Activated CD4-positive, alpha-beta T cell treated with anti-CD3 and anti-CD28 coated beads, Interleukin-2, amount 10 ng/mL, durations not matched to agents 24 days and 14 days (primary cell): ENCODE results near the gene ADCYAP1R1. TPM values are rescaled to one million over a fixed set of nuclear protein-coding genes. Genes with fewer than 3 reads are reported as not detected.

Experiments used
- DNase-seq: peaks from one replicate; pipeline ENCODE4 v3.0.0; 2022
- H3K27ac Mint-ChIP-seq: one replicate; pipeline ENCODE4 v1.8.0; 2022; ENCODE audit warnings: mild to moderate bottlenecking, mixed read lengths
- H3K27me3 Mint-ChIP-seq: one replicate; pipeline ENCODE4 v1.8.0; 2022; ENCODE audit warnings: mixed read lengths
- H3K36me3 Mint-ChIP-seq: one replicate; pipeline ENCODE4 v1.8.0; 2022; ENCODE audit warnings: low read depth, mild to moderate bottlenecking, mixed read lengths
- H3K4me1 Mint-ChIP-seq: one replicate; pipeline ENCODE4 v1.8.0; 2021; ENCODE audit warnings: mixed read lengths
- H3K4me3 Mint-ChIP-seq: one replicate; pipeline ENCODE4 v1.8.0; 2022; ENCODE audit warnings: mild to moderate bottlenecking, moderate library complexity, mixed read lengths
- H3K9me3 Mint-ChIP-seq: one replicate; pipeline ENCODE4 v1.8.0; 2021; ENCODE audit warnings: mixed read lengths
- intact Hi-C: fragments of 100-400 bp; cut with micrococcal nuclease; formaldehyde crosslinking; loops from one replicate; pipeline ENCODE4 v1.15.1; 2023
- total RNA-seq: library from RNA; stranded (reverse); gene quantifications from 2 replicates; pipeline ENCODE4 v1.2.3, GENCODE V29; 2022

The ADCYAP1R1 gene
- total RNA-seq, 1 donor from 2014 or later = not detected

DNA sequence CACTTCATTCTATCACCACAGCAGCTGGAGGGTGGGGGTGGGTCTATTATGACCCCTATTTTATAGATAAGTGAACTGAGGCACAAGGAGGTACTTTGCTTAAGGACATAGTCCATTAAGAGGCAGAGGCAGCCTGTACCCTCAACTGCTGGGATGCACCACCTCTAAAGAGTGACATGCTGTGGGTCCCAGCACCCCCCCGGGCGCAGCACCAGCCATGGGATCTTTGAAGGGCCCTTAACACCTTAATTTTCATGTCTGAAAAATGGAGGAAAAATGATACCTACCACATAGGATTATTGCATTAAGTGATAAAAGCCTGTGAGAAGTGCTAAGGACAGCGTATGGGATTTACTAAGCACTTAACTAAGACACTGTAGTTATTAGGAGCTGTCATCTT is 15.4 kb downstream of the ADCYAP1R1 start:
- Mint-ChIP-seq H3K27ac (no peak overlapping the region), H3K4me3 (no peak overlapping the region), H3K4me1 (no peaks in the 10 kb centered on the region), H3K36me3 (no peaks in the 10 kb centered on the region), H3K27me3 (no peaks in the 10 kb centered on the region), H3K9me3 (no peaks in the 10 kb centered on the region)
- intact Hi-C loops = no loop called here
- no peak for DNase-seq

DNA sequence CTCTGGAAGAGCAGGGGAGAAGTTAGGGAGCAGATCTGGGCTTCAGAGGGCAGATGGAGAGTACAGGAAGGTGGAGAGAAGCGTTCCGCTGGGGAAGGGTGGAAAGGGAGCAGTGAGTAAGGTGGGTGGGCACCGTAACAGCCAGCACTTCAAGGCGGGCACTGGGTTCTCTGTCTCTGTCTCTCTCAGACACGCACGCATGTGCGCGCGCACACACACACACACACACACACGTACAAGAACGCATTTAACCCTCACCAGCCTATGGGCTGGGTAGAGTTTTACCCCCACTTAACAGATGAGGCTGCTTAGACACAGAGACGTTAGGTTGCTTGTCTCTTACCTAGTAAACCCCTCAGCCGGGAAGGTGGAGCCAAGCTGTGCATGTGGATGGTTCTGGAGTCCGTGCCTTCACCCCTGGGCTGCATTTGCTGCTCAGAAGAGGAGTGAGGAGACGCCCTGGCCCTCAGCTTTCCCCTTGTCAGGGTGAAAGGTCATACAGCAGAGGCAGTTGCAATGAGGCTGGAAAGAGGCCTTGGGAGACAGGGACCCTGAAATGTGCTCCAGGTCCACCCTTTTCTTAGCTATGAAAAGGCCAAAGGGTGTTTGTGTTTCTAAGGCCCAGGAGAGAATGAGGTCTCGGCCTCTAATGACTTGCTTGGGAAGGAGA is 16.0 kb downstream of the ADCYAP1R1 start:
- Mint-ChIP-seq H3K4me3 (no peak overlapping the region), H3K9me3 (no peaks in the 10 kb centered on the region), H3K36me3 (no peaks in the 10 kb centered on the region), H3K27me3 (no peaks in the 10 kb centered on the region), H3K4me1 (no peaks in the 10 kb centered on the region), H3K27ac (no peak overlapping the region)
- DNase-seq = no peak
- intact Hi-C loops = no loop called here

DNA sequence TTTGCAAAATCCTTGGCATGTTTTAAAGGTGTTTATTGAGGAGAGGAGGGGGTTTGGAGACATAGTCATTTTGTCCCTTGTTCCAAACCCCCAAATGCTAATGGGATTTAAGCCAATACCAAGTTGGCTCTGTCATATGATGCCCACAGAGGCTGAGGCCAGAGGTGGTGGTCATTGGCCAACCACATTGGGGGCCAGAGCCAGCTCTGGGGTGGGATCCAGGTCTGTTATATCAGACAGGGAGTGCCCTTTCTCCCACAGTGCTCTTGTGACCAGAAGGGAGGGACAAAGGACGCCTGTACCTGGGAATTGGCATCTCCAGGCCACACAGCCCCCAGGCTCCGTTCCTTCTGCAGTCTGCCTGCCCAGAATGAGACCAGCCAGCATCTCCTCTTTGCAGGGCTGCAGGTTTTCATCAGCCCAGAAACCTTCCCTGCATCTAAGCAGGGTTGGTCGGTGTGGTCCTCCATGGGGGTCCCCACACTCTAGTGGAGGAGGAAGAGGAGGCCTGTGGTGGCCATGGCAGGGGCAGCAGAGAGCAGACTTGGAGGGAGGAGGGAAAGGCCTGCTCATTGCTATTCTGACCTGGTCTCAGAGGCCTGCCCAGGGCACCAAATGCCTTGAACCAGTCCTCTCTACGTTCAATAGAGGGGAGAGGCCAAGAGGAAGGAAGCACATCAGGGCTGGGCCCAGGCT is 17.9 kb downstream of the ADCYAP1R1 start:
- intact Hi-C loops = no loop called here
- no peaks in the 10 kb centered on the region for H3K4me1 Mint-ChIP-seq
- H3K4me3 Mint-ChIP-seq = no peak overlapping the region

DNA sequence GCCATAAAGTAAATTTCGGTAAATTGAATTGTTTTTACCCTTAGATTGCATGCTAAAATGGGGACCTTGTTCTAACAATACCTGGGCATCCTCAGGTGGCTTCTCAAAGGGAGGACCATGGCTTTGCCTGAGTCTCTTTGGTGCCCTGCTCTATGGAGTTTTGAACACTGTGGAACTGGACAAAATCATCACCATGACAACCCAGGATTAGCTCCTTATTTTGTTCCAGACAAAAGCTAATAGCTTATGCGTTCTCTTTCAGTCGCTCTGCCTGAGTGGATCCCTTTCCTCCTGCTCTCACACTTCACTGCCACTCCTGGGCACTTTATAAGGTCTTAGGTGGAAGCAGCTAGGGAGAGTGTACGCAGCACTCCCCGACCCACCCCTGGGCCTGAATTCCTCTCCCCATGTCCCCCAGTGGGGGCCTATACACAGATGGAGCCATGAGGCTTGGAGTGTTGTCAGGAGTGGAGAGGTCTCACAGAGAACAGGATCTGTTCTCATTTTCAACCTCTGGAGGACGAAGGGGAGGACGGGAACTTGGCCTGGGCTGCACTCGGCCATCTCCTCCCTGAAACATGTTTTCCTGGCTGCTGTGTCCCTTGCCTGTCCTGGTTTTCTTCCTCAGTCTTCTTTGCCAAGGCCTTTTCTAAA is 19.0 kb downstream of the ADCYAP1R1 start:
- H3K9me3 Mint-ChIP-seq = no peaks in the 10 kb centered on the region
- no peak overlapping the region for H3K27ac Mint-ChIP-seq
- no peaks in the 10 kb centered on the region for H3K36me3 Mint-ChIP-seq
- H3K4me1 Mint-ChIP-seq = no peaks in the 10 kb centered on the region
- intact Hi-C loops = no loop called here
- H3K4me3 Mint-ChIP-seq = no peak overlapping the region
- H3K27me3 Mint-ChIP-seq = no peaks in the 10 kb centered on the region
- DNase-seq = no peak

More for the DNA sequence above, 17.9 kb downstream of the ADCYAP1R1 start:
- Mint-ChIP-seq H3K27ac (no peak overlapping the region), H3K27me3 (no peaks in the 10 kb centered on the region), H3K9me3 (no peaks in the 10 kb centered on the region), H3K36me3 (no peaks in the 10 kb centered on the region)
- no peak for DNase-seq

DNA sequence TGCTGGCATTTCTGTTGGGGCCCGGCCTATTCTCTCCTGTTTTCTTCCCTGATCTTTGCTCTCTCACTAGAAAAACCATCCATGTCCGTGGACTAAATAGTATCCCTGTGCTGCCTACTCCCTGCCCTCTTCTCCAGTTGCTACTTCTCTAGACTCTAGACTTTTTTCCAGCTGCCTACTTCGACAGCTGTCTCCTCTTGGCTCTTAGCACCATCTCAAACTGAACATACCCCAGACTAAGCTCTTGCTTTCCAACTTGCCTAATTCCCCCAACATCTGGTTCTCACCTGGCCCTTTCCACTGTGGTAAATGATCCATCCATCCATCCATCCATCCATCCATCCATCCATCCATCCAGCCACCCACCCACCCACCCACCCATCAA is 19.5 kb downstream of the ADCYAP1R1 start:
- Mint-ChIP-seq H3K27me3 (no peaks in the 10 kb centered on the region), H3K36me3 (no peaks in the 10 kb centered on the region), H3K27ac (no peak overlapping the region), H3K9me3 (no peaks in the 10 kb centered on the region), H3K4me1 (no peaks in the 10 kb centered on the region), H3K4me3 (no peak overlapping the region)
- intact Hi-C loops = no loop called here
- DNase-seq = no peak

DNA sequence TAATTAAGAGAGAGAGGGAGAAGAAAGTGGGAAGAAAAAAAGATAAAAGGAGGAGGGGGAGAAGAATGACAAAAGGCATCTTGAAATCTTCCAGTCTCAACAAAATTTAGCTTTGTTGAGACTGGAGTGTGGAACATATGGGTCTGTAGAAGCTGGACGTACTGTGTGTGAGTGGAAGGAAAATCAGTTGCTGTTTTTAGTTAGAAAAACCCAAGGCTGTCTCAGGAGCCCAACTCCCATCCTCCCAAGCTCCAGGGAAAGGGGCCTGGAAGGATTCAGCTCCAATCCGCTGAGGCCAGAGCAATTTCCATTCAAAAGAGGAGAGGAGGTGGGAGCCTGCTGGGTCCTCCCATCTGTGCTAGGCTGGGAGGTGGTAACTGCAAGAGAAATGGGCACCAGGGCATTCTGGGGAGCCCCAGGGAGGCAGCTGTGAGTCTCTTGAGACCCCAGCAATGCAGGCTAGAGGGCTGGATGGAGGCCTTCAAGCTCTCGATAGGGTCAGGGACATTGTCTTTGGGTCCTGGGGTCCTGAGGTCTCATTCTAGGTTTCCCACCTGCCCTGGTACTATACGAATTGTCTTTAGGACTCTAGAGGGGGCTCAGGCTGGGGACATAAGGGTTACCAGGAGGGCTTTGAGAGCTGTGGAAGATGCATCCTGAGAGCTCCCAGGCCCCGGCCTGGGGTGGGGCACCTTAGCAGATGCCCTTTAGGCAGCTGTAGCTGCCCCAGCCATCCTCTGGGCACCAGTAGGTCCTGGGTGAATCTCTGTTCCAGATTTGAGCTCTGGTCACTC is 21.4 kb downstream of the ADCYAP1R1 start:
- no peak for DNase-seq
- H3K4me1 Mint-ChIP-seq = no peaks in the 10 kb centered on the region
- no peak overlapping the region for H3K4me3 Mint-ChIP-seq
- H3K36me3 Mint-ChIP-seq = no peaks in the 10 kb centered on the region
- no peaks in the 10 kb centered on the region for H3K27me3 Mint-ChIP-seq
- no peaks in the 10 kb centered on the region for H3K9me3 Mint-ChIP-seq
- no peak overlapping the region for H3K27ac Mint-ChIP-seq
- intact Hi-C loops = no loop called here

DNA sequence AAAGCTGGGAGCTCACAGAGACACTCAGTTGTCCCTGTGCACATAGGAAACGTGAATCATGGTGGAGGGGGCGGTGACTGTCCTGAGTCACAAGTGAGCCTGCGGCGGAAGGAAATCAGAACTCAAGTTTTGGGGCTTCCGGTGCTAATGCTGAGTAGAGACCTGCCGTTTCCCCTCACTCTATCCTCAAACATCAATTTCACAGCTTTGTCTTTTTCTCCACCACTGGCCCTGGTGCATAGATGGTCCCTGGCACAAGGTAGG is 21.9 kb downstream of the ADCYAP1R1 start:
- intact Hi-C loops = no loop called here
- no peak overlapping the region for H3K27ac Mint-ChIP-seq
- no peak for DNase-seq
- H3K9me3 Mint-ChIP-seq = no peaks in the 10 kb centered on the region
- H3K4me1 Mint-ChIP-seq = no peaks in the 10 kb centered on the region
- H3K36me3 Mint-ChIP-seq = no peaks in the 10 kb centered on the region
- no peak overlapping the region for H3K4me3 Mint-ChIP-seq
- no peaks in the 10 kb centered on the region for H3K27me3 Mint-ChIP-seq

DNA sequence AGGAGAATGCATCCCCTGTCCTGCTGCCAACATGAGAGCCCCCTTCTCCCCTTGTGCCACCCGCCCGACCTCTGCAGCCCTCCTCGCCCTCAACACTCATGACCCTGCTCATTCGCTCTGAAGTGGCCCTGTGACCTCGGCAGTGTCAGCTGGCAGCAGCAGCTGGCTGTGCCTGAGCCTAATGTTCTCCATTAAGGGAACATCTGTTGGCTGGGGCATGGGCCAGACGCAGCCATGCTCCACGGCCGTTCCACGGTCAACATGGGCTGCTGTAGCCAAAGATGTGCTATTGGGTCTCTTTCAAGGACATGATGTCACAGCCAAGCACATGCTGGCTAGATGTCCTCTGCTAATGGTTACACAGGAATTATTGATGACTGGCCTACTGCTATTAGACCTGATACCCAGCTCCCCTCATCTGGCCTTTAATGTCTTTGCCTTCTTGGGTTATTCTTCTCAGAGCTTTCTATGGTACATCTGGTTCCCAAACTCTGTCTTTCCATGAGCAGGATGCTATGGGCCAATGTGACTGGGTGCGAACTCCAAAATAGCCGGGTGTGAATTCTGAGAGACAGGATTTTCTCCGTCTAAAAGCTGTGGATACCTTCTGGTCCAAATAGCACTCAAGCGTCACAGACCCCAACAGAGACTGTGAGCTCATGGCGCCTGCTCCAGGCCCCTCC is 22.4 kb downstream of the ADCYAP1R1 start:
- Mint-ChIP-seq H3K4me1 (no peaks in the 10 kb centered on the region), H3K36me3 (no peaks in the 10 kb centered on the region)
- intact Hi-C loops = no loop called here

DNA sequence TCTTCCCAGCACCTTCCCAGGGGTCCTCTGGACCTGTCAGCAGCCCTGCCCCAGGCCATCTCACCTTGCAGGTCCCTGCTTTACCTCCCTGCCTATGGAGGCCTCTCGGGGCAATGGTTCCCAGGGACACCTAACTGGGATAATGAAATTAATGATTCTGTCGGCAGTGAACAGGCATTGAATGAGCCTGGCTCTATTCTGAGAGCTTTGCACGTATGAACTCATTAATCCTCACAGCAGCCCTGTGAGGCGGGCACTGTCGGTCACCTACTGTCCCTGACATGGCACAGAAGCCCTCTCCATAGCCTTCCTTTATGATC is 22.9 kb downstream of the ADCYAP1R1 start:
- Mint-ChIP-seq H3K27me3 (no peaks in the 10 kb centered on the region), H3K9me3 (no peaks in the 10 kb centered on the region), H3K27ac (no peak overlapping the region), H3K4me3 (no peak overlapping the region), H3K36me3 (no peaks in the 10 kb centered on the region), H3K4me1 (no peaks in the 10 kb centered on the region)
- no peak for DNase-seq
- intact Hi-C loops = no loop called here

More for the DNA sequence above, 22.4 kb downstream of the ADCYAP1R1 start:
- H3K27ac Mint-ChIP-seq = no peak overlapping the region
- DNase-seq = no peak
- no peaks in the 10 kb centered on the region for H3K9me3 Mint-ChIP-seq
- H3K27me3 Mint-ChIP-seq = no peaks in the 10 kb centered on the region
- H3K4me3 Mint-ChIP-seq = no peak overlapping the region

DNA sequence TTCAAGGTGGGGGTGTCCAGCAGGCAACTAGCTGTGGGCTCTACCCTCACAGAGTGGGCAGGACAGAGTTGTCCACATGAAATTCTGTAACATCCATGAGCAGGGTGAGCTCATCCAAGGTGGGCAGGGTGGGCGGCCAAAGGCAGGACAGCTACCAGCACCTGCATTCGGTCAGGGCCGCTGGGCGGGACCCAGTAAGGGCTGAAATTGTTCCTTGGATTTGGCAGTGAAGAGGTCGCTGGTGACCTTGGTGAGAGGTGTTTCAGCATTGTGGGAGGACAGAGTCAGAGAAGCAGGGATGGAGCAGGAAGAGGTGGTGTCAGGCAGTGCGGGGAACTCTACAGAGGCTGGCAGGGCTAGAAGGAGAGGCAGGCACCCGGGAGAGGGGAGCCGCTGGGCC is 23.9 kb downstream of the ADCYAP1R1 start:
- Mint-ChIP-seq H3K4me3 (no peak overlapping the region), H3K36me3 (no peaks in the 10 kb centered on the region), H3K27ac (no peak overlapping the region), H3K27me3 (peaks cover 3% of the 10 kb centered on the region), H3K4me1 (no peaks in the 10 kb centered on the region), H3K9me3 (no peaks in the 10 kb centered on the region)
- intact Hi-C loops = no loop called here
- no peak for DNase-seq

DNA sequence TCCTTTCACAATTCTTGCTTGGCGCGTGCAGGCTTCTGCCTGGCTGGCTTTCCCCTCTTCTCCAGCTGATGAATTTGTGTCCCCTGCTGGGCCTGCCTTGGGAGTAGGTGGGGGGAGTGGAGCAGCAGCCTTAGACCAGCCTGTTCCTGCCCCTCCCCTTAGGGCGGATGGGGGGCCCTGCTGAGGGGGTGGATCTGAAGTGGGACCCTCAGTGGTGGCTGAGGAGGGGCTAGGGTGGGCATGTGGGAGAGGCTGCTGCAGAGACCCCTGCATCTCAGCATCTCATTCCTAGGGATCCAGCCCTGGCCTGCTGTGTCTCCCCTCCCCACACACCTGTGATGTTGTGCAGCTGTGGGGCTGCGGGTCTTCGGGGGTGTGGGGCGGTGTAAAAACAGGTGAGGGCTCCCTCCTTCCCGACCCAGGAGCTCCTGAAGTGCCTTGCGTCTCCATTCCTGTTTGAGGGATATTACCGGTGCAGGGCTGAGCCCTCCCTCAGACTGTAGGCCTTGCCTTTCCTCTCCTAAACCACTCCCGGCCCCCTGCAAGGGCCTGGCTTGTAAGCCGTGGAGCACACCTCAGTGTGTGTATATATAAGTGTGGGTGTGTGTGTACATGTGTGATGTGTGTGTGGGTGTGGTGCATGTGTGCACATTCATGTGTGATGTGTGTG is 24.7 kb downstream of the ADCYAP1R1 start:
- H3K9me3 Mint-ChIP-seq = no peaks in the 10 kb centered on the region

DNA sequence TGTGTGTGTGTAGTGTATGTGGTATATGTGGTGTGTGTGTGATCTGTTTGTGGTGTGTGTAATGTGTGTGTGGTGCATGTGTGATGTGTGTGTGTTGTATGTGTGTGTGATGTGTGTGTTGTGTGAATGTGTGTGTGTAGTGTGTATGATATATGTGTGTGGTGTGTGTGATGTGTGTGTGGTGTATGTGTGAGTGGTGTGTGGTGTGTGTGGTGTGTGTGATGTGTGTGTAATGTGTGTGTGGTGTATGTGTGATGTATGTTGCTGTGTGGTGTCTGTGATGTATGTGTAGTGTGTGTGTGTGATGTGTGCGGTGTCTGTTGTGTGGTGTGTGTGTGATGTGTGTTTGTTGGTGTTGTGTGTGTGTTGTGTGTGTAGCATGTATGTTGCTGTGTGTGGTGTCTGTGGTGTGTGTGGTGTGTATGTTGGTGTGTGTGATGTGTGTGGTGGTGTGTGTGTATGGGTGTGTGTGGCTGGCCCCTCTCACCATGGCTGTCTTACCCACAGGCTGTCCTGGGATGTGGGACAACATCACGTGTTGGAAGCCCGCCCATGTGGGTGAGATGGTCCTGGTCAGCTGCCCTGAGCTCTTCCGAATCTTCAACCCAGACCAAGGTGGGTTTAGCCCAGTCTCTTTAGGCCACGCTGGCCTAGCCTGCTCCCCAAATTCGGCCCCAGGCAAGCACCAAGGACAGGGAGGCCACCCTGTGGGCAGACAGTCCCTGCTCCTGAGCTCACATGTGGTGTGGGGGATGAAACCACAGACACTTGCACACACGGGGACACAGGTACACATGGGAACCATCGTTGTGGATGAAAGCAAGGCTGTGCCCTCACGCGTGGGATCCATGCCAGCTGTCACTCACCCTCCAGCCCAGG is 25.6 kb downstream of the ADCYAP1R1 start:
- DNase-seq = no peak
- Mint-ChIP-seq H3K9me3 (no peaks in the 10 kb centered on the region), H3K27me3 (peaks cover 11% of the 10 kb centered on the region), H3K4me3 (no peak overlapping the region), H3K27ac (no peak overlapping the region), H3K4me1 (no peaks in the 10 kb centered on the region), H3K36me3 (no peaks in the 10 kb centered on the region)
- intact Hi-C loops = no loop called here

More for the DNA sequence above, 24.7 kb downstream of the ADCYAP1R1 start:
- Mint-ChIP-seq H3K4me3 (no peak overlapping the region), H3K4me1 (no peaks in the 10 kb centered on the region), H3K27me3 (peaks cover 5% of the 10 kb centered on the region), H3K27ac (no peak overlapping the region), H3K36me3 (no peaks in the 10 kb centered on the region)
- DNase-seq = no peak
- intact Hi-C loops = no loop called here
